Esophagus squamous epithelium (tissue), 4 donors: ENCODE data around the gene LRRC45.

ENCODE experiments used
- POLR2A ChIP-seq, 4 donors: fragments of 450-650 bp; IDR thresholded peaks; one replicate each; pipeline ENCODE4 v1.6.1; 2017; ENCODE audit warnings: antibody characterized with exemption in 4 of 4, mild to moderate bottlenecking in 4 of 4, moderate library complexity in 3 of 4
- TF ChIP-seq, protein P1 (sequence below), 6 experiments: fragments of 450-650 bp in 4 of 6; fragments of 200-600 bp in 2 of 6; sonication (generic) in 2 of 6; IDR thresholded peaks; one replicate each; pipeline ENCODE4 v1.5.1; 2016 to 2019; ENCODE audit warnings: antibody characterized with exemption in 6 of 6, mild to moderate bottlenecking in 4 of 6, moderate library complexity in 4 of 6

DNA sequence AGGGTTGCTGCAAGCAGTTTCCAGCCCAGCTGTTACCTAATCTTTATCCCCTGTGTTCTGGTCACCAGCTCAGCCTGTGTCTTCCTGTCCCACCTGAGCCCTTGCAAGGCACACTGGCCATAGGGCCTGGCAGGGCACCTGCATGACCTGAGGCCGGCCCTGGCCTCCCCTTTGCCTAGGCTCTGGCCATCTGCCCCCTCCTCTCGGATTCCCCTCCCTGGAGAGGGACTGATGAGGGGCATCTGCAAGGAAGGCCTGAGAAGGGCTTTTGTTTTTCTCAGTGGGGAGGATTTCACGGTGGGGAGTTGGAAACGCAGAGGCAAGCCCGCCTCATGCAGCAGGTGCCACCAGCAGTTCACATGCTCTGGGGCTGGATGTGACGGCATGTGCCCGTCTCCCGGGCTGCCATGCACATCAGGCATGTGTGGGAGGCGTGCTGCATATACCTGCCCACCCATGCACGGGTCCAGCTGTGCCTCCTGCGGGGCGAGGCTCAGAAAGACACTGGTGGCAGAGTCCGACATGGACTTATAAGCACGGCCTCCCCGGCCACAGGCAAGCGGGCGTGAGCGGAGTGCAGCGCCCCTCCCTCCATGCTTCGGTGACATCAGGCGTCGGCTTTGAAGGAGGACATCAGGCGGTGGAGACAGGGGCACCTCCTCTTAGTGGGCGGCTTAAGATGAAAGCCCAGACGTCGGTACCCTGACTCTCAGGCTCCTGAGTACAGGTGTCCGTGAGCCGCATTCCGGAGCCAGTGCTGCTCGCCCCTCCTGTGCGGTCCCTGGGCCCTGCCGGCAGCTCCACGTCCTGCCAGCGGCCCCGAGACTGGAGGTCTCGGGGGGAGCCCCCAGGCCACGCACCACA lies 29.1 kb upstream of the LRRC45 start:
- TF ChIP-seq, protein P1, sequence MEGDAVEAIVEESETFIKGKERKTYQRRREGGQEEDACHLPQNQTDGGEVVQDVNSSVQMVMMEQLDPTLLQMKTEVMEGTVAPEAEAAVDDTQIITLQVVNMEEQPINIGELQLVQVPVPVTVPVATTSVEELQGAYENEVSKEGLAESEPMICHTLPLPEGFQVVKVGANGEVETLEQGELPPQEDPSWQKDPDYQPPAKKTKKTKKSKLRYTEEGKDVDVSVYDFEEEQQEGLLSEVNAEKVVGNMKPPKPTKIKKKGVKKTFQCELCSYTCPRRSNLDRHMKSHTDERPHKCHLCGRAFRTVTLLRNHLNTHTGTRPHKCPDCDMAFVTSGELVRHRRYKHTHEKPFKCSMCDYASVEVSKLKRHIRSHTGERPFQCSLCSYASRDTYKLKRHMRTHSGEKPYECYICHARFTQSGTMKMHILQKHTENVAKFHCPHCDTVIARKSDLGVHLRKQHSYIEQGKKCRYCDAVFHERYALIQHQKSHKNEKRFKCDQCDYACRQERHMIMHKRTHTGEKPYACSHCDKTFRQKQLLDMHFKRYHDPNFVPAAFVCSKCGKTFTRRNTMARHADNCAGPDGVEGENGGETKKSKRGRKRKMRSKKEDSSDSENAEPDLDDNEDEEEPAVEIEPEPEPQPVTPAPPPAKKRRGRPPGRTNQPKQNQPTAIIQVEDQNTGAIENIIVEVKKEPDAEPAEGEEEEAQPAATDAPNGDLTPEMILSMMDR (IDR thresholded peaks at IDR 0.05), result no peak
- TF ChIP-seq POLR2A (IDR thresholded peaks at IDR 0.05), result no peak
